ENCODE measurements around the gene PRR20D.
"Not testable (repeated sequence)": the region's sequence is repeated elsewhere in the genome, so short reads cannot be mapped to it uniquely, and the experiment has no call there.

DNA sequence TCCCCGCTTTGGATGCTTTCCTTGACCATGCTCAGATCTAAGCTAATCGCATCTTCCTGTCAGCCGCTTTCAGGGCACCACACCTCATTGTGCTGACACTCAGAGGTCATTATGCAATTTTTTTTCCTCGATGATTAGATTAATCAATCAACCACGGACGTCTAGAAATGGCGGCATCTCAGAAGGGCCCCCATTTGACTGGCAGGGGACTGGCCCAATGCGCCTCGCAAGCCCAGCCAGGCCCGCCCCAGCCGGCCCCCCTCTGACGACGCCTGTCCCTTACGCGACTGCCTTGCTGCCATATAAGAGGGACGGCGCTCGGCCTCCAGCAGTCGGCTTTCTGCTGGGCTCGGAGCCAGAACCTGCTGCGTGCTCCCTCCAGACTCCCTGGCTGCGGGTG, at the start of gene PRR20D:
- not testable (repeated sequence) for TF ChIP-seq POLR2AphosphoS5 (IDR thresholded peaks at IDR 0.05; ENCODE audit: low read depth, low read length); CTCF (IDR thresholded peaks at IDR 0.05; ENCODE audit: control extremely low read depth in 1 of 3, insufficient read depth in 1 of 3, low read depth in 1 of 3, low read length in 3 of 3); ZNF274 (IDR thresholded peaks at IDR 0.05; ENCODE audit: borderline replicate concordance, extremely low read depth, low read length); JUN (IDR thresholded peaks at IDR 0.05; ENCODE audit: low read depth, low read length); CBX8 (IDR thresholded peaks at IDR 0.05; ENCODE audit: borderline replicate concordance, low read depth, low read length); CEBPB (IDR thresholded peaks at IDR 0.05; ENCODE audit: low read depth, low read length)
